ENCODE measurements around the gene BABAM2.
"Not testable (repeated sequence)": the region's sequence is repeated elsewhere in the genome, so short reads cannot be mapped to it uniquely, and the experiment has no call there.

The BABAM2 gene

GRCh38 chr2:28251337-28251736, 360.8 kb downstream of the BABAM2 start:
- no peak for DNase-seq (ENCODE audit: low read depth)

DNA sequence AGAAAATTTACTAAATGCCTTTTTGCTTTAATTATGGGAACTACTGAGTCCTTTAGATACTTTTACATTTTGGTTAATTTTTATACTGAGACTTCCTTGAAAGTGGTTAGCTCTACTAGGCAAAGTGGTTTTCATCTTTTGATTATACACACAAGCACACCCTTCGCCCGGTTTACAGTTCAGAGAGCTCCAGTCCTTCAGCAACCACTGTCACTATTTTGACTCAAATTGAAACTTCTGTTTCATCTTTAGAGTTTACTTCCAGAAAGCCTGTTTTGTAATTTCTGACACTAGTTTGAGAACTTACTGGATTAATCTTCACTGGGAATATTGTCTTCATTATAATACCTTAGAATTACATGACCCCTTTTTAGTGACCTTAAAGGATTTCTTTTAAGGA, 361.8 kb downstream of the BABAM2 start:
- no peak for DNase-seq (ENCODE audit: low read depth)

- DNase-seq (ENCODE audit: low read depth): no peak
These were observed 363.0 kb downstream of the BABAM2 start for GRCh38 chr2:28253543-28253942.

- not testable (repeated sequence) for DNase-seq (ENCODE audit: low read depth)
These were observed 364.7 kb downstream of the BABAM2 start for GRCh38 chr2:28255231-28255630.

DNA sequence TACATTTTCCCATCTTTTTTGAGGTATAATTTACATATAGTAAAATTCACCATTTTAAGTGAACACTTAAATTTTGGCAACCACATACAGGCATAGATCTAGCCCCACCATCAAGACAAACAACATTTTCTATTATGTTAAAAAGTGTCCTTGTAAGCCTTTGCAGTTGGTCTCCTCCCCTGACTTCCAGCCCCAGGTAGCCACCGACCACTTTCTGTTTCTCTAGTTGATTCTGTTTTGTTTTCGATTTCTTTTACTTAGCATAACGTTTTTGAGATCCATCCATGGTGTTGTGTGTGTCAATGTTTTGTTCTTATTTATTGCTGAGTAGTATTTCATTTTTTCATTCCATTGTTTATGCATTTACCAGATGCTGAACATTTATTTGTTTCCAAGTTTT, 366.7 kb downstream of the BABAM2 start:
- no peak for DNase-seq (ENCODE audit: low read depth)

GRCh38 chr2:28259226-28259625, 368.7 kb downstream of the BABAM2 start:
- DNase-seq (ENCODE audit: low read depth): not testable (repeated sequence)

DNA sequence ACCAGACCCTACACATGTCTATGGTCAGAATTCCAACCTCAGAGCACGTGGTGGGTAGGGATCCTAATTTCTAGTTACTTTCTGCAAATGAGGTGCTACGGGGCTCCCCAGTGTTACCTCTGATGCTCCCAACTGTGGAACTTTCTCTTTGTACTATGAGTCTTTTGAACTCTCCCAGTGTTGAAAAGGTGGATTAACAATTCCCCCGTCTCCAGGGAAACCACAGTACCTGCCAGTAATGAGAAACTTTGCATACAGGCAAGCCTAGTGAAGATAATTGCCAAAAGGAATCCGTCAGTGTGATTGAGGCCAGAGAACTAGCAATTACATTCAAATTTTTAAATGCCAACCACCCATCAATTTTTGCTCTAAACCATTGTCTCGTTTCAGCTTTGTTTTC, 373.2 kb downstream of the BABAM2 start:
- no peak for DNase-seq (ENCODE audit: low read depth)

DNA sequence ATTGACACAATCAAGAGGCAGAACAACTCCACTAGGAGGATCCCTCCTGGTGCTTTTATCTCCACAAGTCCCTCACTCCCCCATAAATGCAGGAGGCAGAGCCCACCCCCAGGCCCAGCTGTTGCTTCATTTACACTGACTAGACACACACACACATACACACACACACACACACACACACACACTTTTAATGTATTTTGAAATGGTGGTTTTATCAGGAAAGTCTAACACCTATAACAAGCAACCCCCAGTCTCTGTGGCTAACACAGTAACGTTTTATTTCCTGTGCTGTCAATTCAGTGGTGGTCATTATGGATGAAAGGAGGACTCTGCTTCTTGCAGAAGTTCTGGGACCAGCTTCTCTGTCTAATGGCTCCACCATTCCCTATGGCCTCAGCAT, 376.8 kb downstream of the BABAM2 start:
- no peak for DNase-seq (ENCODE audit: low read depth)

DNA sequence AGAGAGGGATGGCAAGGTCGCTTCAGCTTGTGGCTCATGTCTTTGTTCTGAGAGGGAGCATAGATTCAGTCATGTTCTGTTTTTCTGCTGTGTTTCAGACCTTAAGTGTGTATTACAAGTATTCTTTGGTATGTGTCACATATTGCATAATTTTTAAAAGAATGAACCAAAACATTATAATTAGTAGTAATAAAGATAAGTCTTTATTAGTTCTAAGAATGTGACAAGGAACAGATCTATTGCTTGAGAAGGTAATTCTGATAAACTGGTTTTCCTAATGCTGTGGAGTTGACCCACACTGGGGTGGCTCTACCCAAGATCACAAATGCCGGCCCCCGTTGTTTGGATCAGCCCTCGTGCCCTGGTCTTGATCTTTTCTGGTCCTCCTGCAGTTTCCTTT, 377.9 kb downstream of the BABAM2 start:
- no peak for DNase-seq (ENCODE audit: low read depth)

DNA sequence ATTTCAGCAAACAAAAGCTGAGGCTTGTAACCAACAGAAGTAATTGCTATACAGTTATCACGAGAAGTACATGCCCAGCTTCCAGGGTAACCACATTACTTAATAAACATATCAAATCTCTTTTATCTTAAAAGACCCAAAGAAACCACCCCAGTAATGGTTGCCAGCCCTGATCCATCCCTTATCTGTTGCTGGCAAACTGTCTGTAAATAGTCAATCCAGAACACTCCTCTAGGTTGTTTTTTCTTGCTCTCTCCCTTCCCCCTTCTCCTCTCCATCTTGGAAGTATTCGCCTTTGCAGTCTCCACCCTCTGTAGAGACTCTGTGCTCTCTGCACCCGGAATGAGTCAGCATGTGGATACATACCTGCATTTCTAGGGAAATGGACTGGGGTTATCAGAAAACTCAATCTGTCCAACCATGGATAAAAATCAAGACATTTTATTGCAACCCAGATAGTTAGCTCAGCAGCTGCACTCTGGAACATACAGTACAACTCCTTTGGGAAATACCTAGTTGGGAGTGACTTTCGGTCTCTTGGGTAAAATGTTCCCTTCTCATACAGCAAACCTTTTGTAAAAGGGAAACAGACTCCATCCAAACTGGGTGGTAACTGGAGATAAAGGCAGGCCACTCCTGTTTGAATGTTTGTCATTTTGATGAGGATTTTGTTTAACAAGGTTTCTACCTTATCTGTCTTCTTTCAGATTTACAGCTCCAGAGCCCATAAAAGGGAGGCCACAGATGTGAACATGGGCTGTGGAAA, 378.7 kb downstream of the BABAM2 start:
- no peak for DNase-seq (ENCODE audit: low read depth)

DNA sequence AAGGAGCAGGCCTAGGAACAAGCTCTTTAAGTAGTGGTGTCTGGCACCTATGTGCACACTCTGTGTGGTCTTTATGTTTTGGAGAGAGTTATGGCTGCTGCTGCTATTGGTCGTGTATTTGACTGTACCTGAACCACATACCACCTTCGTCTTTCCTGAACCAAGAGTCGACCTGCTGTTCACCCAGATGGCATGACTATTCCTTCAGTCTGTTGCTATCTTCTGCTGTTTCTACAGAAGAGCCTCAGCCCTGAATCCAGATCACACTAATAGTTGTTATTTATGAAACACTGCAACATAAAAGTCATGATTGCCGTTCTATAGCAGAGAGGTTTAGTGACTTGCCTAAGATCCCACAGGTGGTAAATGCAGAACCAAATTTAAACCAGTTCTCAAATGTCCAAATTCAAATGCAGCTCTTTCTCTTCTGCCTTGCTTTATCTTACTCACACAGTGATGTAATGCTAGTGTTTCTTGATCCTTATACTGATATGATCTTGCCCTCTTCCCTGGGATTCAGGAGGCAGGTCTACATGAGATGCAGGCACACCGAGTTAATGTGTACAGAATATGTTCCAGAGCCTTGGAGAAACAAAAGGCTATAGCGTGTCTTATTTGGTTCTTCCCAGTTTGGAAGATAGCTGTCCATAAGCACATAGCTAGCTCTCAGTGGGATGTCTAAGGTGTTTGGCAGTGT, 380.1 kb downstream of the BABAM2 start:
- DNase-seq (ENCODE audit: low read depth): no peak

DNA sequence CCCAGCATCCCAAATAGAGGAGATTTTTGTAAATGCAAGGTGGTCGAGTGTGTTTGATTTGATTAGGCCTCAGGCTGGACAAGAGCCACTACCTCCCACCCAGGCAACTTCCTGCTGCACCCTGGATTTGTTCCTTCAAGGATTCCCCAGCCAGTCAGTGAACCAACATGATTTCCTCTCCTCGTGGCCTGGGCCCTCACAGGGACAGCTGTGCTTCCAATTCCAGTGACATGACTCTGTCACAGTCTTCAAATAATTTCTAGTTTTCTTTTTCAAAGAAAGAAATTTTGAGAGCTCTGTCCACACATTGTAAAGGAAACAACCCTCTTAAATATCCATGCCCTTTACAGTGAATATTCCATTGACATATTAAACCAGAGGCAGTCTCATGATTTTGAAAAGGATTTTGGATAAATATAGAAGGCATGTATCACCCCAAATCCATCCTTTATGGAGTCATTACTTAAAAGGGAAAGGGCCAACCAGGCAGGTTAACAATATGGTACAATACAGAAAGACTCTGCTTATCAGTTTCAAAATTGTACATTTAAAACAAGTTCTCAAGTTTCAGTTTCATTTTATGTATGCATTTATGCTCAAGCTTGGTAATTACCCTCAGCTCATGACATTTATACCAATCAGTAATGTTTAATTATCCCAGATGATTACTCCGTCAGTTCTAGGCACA, 380.8 kb downstream of the BABAM2 start:
- DNase-seq (ENCODE audit: low read depth): no peak

DNA sequence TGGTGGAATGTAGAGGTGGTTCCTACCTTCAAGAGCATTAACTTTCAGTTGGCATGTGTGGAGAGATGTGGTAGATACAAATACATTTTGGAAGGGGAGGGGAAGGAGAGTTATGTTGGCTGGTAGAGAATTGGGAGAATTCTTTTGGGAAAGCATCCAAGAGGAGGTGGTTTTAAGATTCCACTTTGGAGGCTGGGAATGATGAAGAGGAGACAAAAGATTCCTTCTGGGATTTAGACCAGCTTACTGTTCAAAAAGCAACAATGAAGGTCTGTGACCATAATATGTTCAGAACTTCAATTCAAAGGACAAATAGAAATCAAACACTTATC, 381.4 kb downstream of the BABAM2 start:
- DNase-seq (ENCODE audit: low read depth): no peak

- DNase-seq (ENCODE audit: low read depth): no peak
These were observed 383.2 kb downstream of the BABAM2 start for GRCh38 chr2:28273751-28274150.

DNA sequence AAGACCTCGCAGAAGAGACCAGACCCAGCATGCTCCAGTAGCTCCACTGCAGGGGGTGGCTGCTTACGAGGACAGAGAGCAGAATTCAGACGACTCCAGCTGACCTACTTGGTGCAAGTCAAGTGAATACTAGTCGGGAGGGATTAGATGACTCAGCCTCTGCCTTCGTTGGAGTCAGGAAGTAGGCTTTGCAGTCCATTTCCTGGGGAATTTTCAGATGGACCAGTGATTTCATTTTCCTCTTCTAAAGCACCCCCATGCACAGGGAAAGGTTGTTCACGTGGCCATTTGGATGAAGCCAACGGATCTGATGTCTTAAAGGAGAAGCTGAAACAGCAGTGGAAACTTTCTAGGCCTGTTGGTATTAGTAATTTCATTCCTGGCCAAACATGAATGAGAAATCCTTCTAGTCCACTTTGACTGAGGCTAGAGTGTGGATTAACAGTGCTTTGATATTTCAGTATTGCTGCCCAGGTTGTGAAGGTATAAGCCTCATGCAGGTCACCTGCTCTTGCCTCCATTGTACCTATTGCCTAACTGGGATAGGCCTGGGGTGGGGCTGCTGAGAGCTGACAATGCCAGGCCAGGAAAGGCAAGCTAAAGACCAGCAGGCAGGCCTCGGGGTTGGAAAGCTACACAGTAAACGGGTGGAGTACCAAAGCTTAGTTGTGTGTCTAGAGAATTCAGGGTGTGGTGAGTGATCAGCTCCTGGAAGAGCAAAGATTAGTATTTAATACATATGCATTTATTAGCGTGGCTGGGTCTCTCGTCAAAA, 384.6 kb downstream of the BABAM2 start:
- DNase-seq (ENCODE audit: low read depth): no peak

DNA sequence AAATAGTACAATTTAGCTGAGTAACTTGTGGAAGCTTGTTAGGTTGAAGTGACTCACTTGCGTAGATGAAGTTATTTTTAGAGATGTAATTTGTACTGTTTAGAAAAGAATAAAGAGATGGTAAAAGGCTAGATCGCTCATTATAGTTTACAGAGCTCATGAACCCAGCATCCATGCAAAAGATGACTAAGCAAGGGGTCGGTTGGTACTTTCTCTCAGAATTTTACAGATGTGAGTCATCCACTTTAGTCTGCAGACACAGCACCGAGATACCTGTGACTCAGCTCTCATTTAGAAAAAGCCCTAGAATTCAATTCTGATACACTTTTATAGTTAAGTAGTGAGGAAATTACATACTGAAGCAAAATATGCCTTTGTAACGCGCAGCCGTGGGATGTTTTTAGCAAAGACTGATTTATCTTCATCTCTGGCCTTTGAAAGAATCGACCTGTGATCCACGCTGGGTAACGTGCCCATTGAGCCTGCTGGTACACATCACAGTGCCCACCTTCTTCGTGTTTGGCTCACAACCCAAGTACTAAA, 385.6 kb downstream of the BABAM2 start:
- DNase-seq (ENCODE audit: low read depth): no peak

DNA sequence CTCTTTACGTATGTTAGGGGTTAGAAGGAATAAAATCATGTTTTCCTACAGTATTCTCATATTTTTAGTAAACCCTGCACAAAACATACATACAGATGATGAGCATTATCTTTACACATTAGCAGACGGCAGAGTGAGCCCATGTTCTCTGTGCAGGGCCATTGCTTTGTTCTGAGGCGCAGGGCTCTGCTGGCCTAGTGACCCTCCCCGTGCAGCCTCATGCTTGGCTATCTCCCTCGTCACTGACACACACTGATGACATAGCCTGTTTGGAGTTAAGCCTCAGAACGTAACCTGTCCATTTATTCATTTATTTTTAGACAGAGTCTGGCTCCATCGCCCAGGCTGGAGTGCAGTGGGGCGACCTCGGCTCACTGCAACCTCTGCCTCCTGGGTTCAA, 386.3 kb downstream of the BABAM2 start:
- DNase-seq (ENCODE audit: low read depth): no peak

DNA sequence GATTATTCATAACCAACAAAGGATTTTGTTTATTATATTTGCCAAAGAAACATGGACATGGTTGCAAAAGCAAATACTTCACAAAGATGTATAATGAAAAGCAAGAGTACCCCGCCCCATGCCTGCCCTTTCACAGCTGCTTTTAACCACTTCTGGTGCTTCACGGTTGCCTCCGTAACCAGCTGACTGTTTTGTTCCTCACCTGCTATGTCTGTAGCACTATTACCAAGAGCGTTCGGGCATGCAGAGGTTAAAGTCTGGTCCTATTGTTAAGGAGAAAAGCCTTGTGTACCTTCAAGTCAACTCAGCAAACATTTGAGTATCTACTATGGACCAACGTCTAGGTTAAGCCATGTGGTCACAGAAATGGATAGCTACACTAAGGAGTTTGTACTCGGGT, 386.9 kb downstream of the BABAM2 start:
- DNase-seq (ENCODE audit: low read depth): no peak

GRCh38 chr2:28279371-28279770, 388.8 kb downstream of the BABAM2 start:
- DNase-seq (ENCODE audit: low read depth): no peak

DNA sequence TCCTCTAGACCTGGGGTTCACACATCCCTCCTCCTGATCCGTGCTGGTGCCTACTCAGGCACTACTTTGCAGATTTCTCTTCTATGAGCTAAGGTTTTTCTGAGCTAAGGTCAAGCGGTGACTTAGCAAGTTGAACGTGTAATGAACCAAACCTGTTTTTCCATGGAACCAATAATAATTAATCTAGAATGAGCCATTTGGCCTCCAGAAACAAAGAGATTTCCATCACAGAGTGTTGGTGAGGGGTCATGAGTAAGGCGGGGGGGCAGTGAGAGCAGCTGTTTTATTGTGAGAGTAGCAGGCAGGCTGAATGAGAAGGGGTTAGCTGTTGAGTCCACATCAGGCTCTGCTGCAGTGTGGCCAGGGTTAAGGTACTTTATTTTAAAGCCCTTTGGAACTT, 390.1 kb downstream of the BABAM2 start:
- no peak for DNase-seq (ENCODE audit: low read depth)

GRCh38 chr2:28281739-28282138, 391.2 kb downstream of the BABAM2 start:
- DNase-seq (ENCODE audit: low read depth): no peak

DNA sequence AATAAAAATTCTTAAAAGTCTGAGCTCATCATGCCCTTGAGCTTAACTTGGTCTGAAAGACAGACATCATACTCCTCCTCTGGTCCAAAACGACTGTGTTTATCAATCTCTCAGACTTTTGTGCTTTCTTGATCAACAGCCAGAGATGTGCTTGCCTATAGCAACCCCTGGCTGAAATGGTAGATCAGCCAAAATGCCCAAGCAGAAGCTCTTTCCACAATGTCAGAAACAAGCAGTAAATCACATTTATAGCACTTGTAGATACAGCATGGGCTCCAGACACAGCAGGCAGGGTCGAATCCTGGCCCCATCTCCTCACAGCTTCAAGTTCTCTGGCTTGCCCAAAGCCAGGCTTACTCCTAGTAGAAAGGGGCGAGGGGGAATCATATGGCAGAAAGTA, 391.7 kb downstream of the BABAM2 start:
- DNase-seq (ENCODE audit: low read depth): no peak
